Spleen (tissue), 11 donors: ENCODE measurements around the gene TSFM. TPM values are rescaled to one million over a fixed set of nuclear protein-coding genes. Genes with fewer than 3 reads are reported as not detected.

Experiments used
- DNase-seq: peaks from one replicate; pipeline ENCODE4 v3.0.0-alpha.2; 2020
- H3K27ac ChIP-seq, 8 donors: fragments of 200-600 bp; sonication (generic) in 7 of 8; 1 replicate in 4 of 8; 2 replicates in 4 of 8; pipeline versions ENCODE4 v1.5.0 to v1.8.0; 2016 to 2021; ENCODE audit warnings: inconsistent platforms in 4 of 8, mild to moderate bottlenecking in 4 of 8, moderate library complexity in 1 of 8
- H3K27me3 ChIP-seq, 7 donors: fragments of 200-600 bp; sonication (generic) in 6 of 7; replicated peaks in 1 of 7; 1 replicate in 4 of 7; 2 replicates in 3 of 7; pipeline versions ENCODE4 v1.5.0 to v1.8.0; 2016 to 2021; ENCODE audit warnings: inconsistent platforms in 3 of 7, mild to moderate bottlenecking in 1 of 7
- H3K36me3 ChIP-seq, 6 donors: fragments of 200-600 bp; sonication (generic) in 5 of 6; 1 replicate in 4 of 6; 2 replicates in 2 of 6; pipeline versions ENCODE4 v1.5.0 to v1.8.0; 2016 to 2021; ENCODE audit warnings: inconsistent platforms in 2 of 6
- H3K4me1 ChIP-seq, 6 donors: fragments of 200-600 bp; sonication (generic) in 5 of 6; 1 replicate in 3 of 6; 2 replicates in 3 of 6; pipeline versions ENCODE4 v1.5.0 to v1.8.0; 2016 to 2021; ENCODE audit warnings: inconsistent platforms in 3 of 6
- H3K4me3 ChIP-seq, 8 donors: fragments of 200-600 bp; sonication (generic) in 7 of 8; 1 replicate in 4 of 8; 2 replicates in 4 of 8; pipeline versions ENCODE4 v1.5.0 to v1.8.0; 2016 to 2021; ENCODE audit warnings: inconsistent platforms in 4 of 8, mild to moderate bottlenecking in 4 of 8, moderate library complexity in 2 of 8
- H3K9me3 ChIP-seq, 8 donors: fragments of 200-600 bp; sonication (generic) in 7 of 8; 1 replicate in 4 of 8; 2 replicates in 4 of 8; pipeline versions ENCODE4 v1.5.0 to v1.8.0; 2016 to 2021; ENCODE audit warnings: inconsistent platforms in 4 of 8
- CTCF ChIP-seq, 11 experiments: fragments of 200-600 bp in 7 of 11; fragments of 450-650 bp in 4 of 11; sonication (generic) in 4 of 11; IDR thresholded peaks in 8 of 11; conservative IDR thresholded peaks in 3 of 11; 1 replicate in 7 of 11; 2 replicates in 4 of 11; pipeline versions ENCODE4 v1.4.0 to v1.8.0; 2016 to 2021; ENCODE audit warnings: antibody characterized with exemption in 11 of 11, inconsistent platforms in 4 of 11, mild to moderate bottlenecking in 1 of 11
- POLR2A ChIP-seq, 3 donors: fragments of 450-650 bp; IDR thresholded peaks; one replicate each; pipeline ENCODE4 v1.5.1; 2017; ENCODE audit warnings: antibody characterized with exemption in 3 of 3, mild to moderate bottlenecking in 1 of 3
- POLR2AphosphoS5 ChIP-seq, 3 donors: sonication (generic); formaldehyde crosslinking; IDR thresholded peaks; one replicate each; pipeline ENCODE4 v1.5.1; 2017; ENCODE audit warnings: antibody characterized with exemption in 3 of 3
- WGBS, 5 donors: extraction: QIAGEN DNeasy Blood & Tissue Kit in 3 of 5; methylation state at CpG; one replicate each; pipeline versions ENCODE4 v1.1.5 to v1.1.7; 2013 to 2018; 5-methylcytosine and 5-hydroxymethylcytosine counted together
- intact Hi-C: fragments of 100-400 bp; cut with DNase I; formaldehyde crosslinking; loops from one replicate; pipeline ENCODE4 v1.15.0; 2023; ENCODE audit warnings: low total_unique reads
- polyA plus RNA-seq, 3 donors: library from polyadenylated mRNA; stranded (reverse); fragments of 200-250 nt; gene quantifications; one replicate each; pipeline ENCODE4 v1.2.1, GENCODE V29; 2013
- total RNA-seq, 7 donors: library from RNA; depleted of rRNA in 3 of 7; stranded (reverse); fragments of >200 nt in 3 of 7; fragmentation: NEBNext Ultra II Directional in 4 of 7; extraction: Animal tissue kit (Norgen Biotek cat#: 25700) in 4 of 7; gene quantifications; one replicate each; pipeline versions ENCODE4 v1.1.0 to v1.2.1, GENCODE V29; 2016 to 2021
- donor health status: healthy with polysubstance abuse.
- donor health status: DM: no; HTN: no; CAD: no; lungs with moderate emphysema.
- donor health status: DM: no; HTN: no; CAD: no.
- donor health status: Bipolar disorder and iron deficiency.
- donor health status: healthy.
- donor health status: DM: no; HTN: no; CAD: no.
- donor health status: DM: yes; HTN: yes; CAD: no.

The TSFM gene
- total and polyA plus RNA-seq, 10 donors = 13.2 to 38.2 (median 18.1) TPM

DNA sequence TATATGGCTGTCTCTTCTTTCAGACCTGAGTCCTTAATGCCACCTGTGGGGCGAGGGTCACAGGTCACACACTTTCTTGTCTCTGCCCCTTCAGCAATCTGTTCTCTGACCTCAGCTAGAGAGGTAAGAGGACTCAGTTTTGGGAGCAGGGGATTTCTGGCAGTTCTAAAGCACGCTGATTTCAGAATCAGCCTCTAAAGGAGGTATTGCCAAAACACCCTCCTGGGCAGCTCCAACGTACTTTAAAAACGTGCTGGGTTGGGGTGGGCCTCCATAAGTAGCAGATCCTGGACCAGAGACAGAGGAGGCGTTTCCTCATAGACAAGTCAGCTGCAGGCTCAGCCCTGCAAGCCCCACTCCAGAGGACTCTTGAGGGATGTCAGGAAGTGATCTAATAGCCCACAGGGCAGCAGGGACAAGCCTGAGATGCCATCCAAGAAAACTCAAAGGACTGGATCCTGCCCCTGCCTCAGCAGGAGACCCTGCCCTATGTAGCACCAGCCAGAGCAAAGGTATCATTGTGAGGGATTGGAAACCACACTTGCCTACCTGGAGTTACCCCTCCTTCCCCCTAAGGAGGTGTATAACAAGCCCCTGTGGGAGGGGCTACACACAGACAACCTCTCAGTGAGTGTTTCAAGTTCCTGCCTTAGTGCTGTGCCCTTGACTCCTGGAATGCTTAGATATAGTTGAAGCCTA is 55.4 kb downstream of the TSFM start:
- DNase-seq = no peak
- intact Hi-C loops = no loop called here
- no peak for TF ChIP-seq POLR2A (IDR thresholded peaks at IDR 0.05)
- no peak for TF ChIP-seq CTCF (IDR thresholded peaks at IDR 0.05 in 8 of 11, conservative IDR thresholded peaks at IDR 0.05 in 3 of 11)
- TF ChIP-seq POLR2AphosphoS5 (IDR thresholded peaks at IDR 0.05) = no peak
- Histone ChIP-seq H3K27ac (peak overlapping the region; percentile 42 to 80 (median 74)), H3K4me1 (peaks cover 99 to 100% (median 100%) of the 10 kb centered on the region in 6 donors), H3K9me3 (no peaks in the 10 kb centered on the region), H3K27me3 (no peaks in the 10 kb centered on the region), H3K36me3 (peaks cover 0 to 13% (median 0%) of the 10 kb centered on the region in 6 donors), H3K4me3 (peak overlapping the region in 2 of 8 donors; percentile 7 to 30)
- WGBS, 5 donors = 17 to 22% (median 18%) methylated on average over 4 to 5 of the region's 5 CpGs

DNA sequence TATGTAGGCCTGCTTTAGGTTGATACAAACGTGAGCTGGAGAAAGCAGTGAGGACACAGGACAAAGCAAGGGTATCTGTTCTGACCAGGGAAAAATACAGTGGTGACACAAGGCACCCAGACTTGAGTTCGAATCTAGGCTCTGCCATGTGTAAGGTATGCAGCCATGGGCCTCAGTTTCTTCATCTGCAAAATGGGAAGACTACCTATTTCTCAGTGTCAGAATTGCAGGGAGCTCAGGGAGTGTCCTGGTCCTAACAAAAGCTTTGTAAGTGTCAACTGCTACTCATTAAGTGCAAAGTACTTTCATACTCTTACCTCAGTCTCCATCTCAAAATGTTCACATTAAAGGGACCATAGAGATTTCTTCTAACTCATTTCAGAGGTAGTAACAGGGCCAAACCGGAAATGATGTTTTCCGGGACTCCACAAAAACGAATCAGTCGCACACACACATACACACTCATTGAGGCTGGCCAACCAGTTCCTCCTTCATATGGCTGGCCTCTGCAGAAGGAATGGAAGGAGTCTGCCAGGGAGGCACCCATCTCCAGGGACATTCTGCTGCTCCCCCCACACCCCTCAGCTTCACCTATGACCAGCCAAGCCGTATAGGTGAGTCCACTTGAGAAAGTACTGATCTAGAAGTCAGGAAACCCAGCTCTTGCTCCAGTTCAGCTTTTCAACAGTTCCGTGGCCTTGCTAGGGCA is 56.2 kb downstream of the TSFM start:
- Histone ChIP-seq H3K4me1 (peaks cover 99 to 100% (median 100%) of the 10 kb centered on the region in 6 donors), H3K27me3 (no peaks in the 10 kb centered on the region), H3K36me3 (peaks cover 0 to 13% (median 0%) of the 10 kb centered on the region in 6 donors), H3K4me3 (peak overlapping the region in 2 of 8 donors; percentile 7 to 30), H3K9me3 (no peaks in the 10 kb centered on the region), H3K27ac (peak overlapping the region; percentile 57 to 80 (median 74))
- no peak for TF ChIP-seq POLR2A (IDR thresholded peaks at IDR 0.05)
- TF ChIP-seq POLR2AphosphoS5 (IDR thresholded peaks at IDR 0.05) = peak in 1 of 3 donors; percentile 8
- TF ChIP-seq CTCF (IDR thresholded peaks at IDR 0.05 in 8 of 11, conservative IDR thresholded peaks at IDR 0.05 in 3 of 11) = no peak
- intact Hi-C loops = no loop called here
- no peak for DNase-seq
- 14 to 23% (median 17%) methylated on average over 8 of the region's 8 CpGs for WGBS, 5 donors

DNA sequence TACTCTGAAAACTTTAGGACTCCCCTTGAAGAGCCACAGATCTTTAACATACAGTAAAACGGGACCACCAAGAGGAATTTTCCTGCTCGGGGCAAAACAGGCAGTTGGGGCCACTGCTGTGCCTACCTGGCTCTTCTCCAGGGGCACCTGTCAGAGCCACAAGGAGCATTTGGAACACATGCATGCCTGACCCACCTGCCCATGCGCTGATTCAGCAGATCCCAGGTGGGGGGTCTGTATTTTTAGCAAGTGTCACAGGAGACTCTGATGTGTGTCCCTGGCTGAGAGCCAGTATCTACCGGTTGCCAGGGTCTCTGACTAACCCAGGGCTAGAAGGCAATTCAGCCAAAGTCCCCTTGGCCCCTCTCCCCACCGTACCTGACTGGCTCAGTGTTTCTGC is 57.4 kb downstream of the TSFM start:
- intact Hi-C loops = no loop called here
- Histone ChIP-seq H3K27ac (peak overlapping the region in 5 of 8 donors; percentile 10 to 80 (median 74)), H3K4me1 (peaks cover 95 to 100% (median 97%) of the 10 kb centered on the region in 6 donors), H3K27me3 (no peaks in the 10 kb centered on the region), H3K4me3 (peak overlapping the region in 1 of 8 donors; percentile 7), H3K9me3 (no peaks in the 10 kb centered on the region), H3K36me3 (peaks cover 0 to 13% (median 0%) of the 10 kb centered on the region in 6 donors)
- 48 to 67% (median 65%) methylated on average over 5 of the region's 5 CpGs for WGBS, 5 donors
- no peak for DNase-seq
- TF ChIP-seq POLR2AphosphoS5 (IDR thresholded peaks at IDR 0.05) (no peak), CTCF (IDR thresholded peaks at IDR 0.05 in 8 of 11, conservative IDR thresholded peaks at IDR 0.05 in 3 of 11) (no peak), POLR2A (IDR thresholded peaks at IDR 0.05) (no peak)

DNA sequence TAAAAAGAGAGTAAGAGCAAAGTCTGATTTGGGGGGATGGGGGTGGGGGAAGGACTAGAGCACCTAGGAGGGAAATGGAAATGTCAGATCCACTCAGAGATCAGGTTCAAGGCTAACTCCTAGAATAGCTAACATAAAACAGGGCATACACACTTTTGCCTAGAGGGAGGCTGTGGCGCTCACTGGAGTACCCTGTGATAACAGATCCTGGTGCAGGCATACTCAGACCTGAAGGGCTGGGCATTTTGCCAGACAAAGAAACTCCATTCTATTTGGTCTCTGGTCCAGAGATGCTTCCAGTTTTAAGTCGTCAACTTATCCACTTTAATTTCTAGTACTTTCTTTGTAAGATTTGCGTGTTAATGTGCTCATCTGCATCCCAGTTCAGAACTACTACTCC is 58.1 kb downstream of the TSFM start:
- intact Hi-C loops = no loop called here

More for the DNA sequence above, 58.1 kb downstream of the TSFM start:
- Histone ChIP-seq H3K27ac (peak overlapping the region in 5 of 8 donors; percentile 1 to 74 (median 32)), H3K36me3 (peaks cover 0 to 13% (median 0%) of the 10 kb centered on the region in 6 donors), H3K4me3 (peak overlapping the region in 1 of 8 donors; percentile 7), H3K27me3 (no peaks in the 10 kb centered on the region), H3K9me3 (no peaks in the 10 kb centered on the region), H3K4me1 (peaks cover 87 to 97% (median 90%) of the 10 kb centered on the region in 6 donors)
- 48 to 68% (median 61%) methylated on average over 3 of the region's 3 CpGs for WGBS, 5 donors
- DNase-seq = no peak
- TF ChIP-seq CTCF (IDR thresholded peaks at IDR 0.05 in 8 of 11, conservative IDR thresholded peaks at IDR 0.05 in 3 of 11) (no peak), POLR2AphosphoS5 (IDR thresholded peaks at IDR 0.05) (no peak), POLR2A (IDR thresholded peaks at IDR 0.05) (no peak)
